HCT116 (cell line): Measurements from ENCODE around the gene RPL7A. TPM values are rescaled to one million over a fixed set of nuclear protein-coding genes. Genes with fewer than 3 reads are reported as not detected.

Experiments used
- ATAC-seq: fragments of 200-7000 bp; cut with Tn5 transposase; 2 replicates; pipeline ENCODE4 v1.9.1; 2020; ENCODE audit warnings: mild to moderate bottlenecking, moderate library complexity
- BruUV-seq: library from RNA; stranded (reverse); fragments of 400-500 nt; replicated peaks from 2 replicates; lab custom pipeline; 2021; lab: Mats Ljungman, UMichigan
- CTCF ChIA-PET: fragments of 300-600 bp; sonication (Branson Sonifier 250); formaldehyde crosslinking; loops from one replicate; lab custom pipeline; 2021; ENCODE audit warnings: antibody characterized with exemption; lab: Charles Lee
- POLR2A ChIA-PET: fragments of 300-600, 350-600 bp; sonication (Branson Sonifier 250); formaldehyde crosslinking; loops from one replicate; lab custom pipeline; 2021; ENCODE audit warnings: antibody characterized with exemption; lab: Charles Lee
- RAD21 ChIA-PET, 2 experiments: fragments of 300-600 bp; sonication (Branson Sonifier 250); formaldehyde crosslinking; loops; one replicate each; lab custom pipeline; 2023; ENCODE audit warnings: low total read pairs in 2 of 2; ENCODE audit not compliant: uncharacterized antibody in 2 of 2, unreplicated experiment in 2 of 2, low non-redundant PET in 1 of 2; lab: Charles Lee
- DNase-seq: peaks from one replicate; pipeline ENCODE4 v3.0.0-alpha.2; 2010; ENCODE audit warnings: low read depth, low spot score
- H2AFZ ChIP-seq: fragments of 200-600 bp; shearing (Covaris generic), sonication (generic); 2 replicates; pipeline ENCODE4 v1.6.1; 2017; ENCODE audit warnings: low read depth, mixed run types, mixed read lengths, antibody characterized with exemption, low read length; ENCODE audit not compliant: poor library complexity, severe bottlenecking
- H3K27ac ChIP-seq: 2 replicates; pipeline ENCODE4 v1.5.1; 2012; ENCODE audit warnings: low read depth, low read length
- H3K27me3 ChIP-seq: fragments of 200-600 bp; sonication (generic); 2 replicates; pipeline ENCODE4 v1.6.1; 2016; ENCODE audit warnings: mixed run types, low read length, mixed read lengths; ENCODE audit not compliant: insufficient read depth
- H3K36me3 ChIP-seq, 2 experiments: fragments of 200-500 bp in 1 of 2; fragments of 200-600 bp in 1 of 2; sonication (Bioruptor generic) in 1 of 2; sonication (generic) in 1 of 2; 2 replicates each; pipeline versions ENCODE4 v1.5.1 to v1.6.1; 2014 to 2016; ENCODE audit warnings: low read length in 2 of 2, inconsistent platforms in 1 of 2, mixed read lengths in 1 of 2, mixed run types in 1 of 2; ENCODE audit not compliant: insufficient read depth in 2 of 2, control insufficient read depth in 1 of 2
- H3K4me1 ChIP-seq, 2 experiments: fragments of 200-600 bp in 1 of 2; sonication (generic) in 1 of 2; 2 replicates each; pipeline versions ENCODE4 v1.5.1 to v1.6.1; 2012 to 2017; ENCODE audit warnings: low read length in 2 of 2, inconsistent platforms in 1 of 2, mild to moderate bottlenecking in 1 of 2, mixed read lengths in 1 of 2, mixed run types in 1 of 2, moderate library complexity in 1 of 2; ENCODE audit not compliant: insufficient read depth in 2 of 2, control insufficient read depth in 1 of 2
- H3K4me2 ChIP-seq: fragments of 200-600 bp; sonication (generic); 2 replicates; pipeline ENCODE4 v1.6.1; 2017; ENCODE audit warnings: mixed run types, low read length, mixed read lengths
- H3K4me3 ChIP-seq, 2 experiments: fragments of 200-600 bp in 1 of 2; sonication (generic) in 1 of 2; replicated peaks in 1 of 2; 2 replicates each; pipeline ENCODE4 v1.5.1; 2011 to 2016; ENCODE audit warnings: low read length in 2 of 2, control low read depth in 1 of 2, low read depth in 1 of 2, mild to moderate bottlenecking in 1 of 2, mixed read lengths in 1 of 2, mixed run types in 1 of 2
- H3K79me2 ChIP-seq: fragments of 200-600 bp; sonication (generic); 2 replicates; pipeline ENCODE4 v1.6.1; 2017; ENCODE audit warnings: mild to moderate bottlenecking, mixed run types, low read length, moderate library complexity, mixed read lengths; ENCODE audit not compliant: insufficient read depth
- H3K9ac ChIP-seq: fragments of 200-600 bp; sonication (generic); 2 replicates; pipeline ENCODE4 v1.6.1; 2016; ENCODE audit warnings: low read length, mixed read lengths
- H3K9me2 ChIP-seq: fragments of 200-600 bp; sonication (generic), shearing (Covaris generic); 2 replicates; pipeline ENCODE4 v1.6.1; 2017; ENCODE audit warnings: mixed run types, mild to moderate bottlenecking, moderate library complexity; ENCODE audit not compliant: insufficient read depth
- H3K9me3 ChIP-seq, 2 experiments: fragments of 200-500 bp in 1 of 2; fragments of 200-600 bp in 1 of 2; sonication (Bioruptor generic) in 1 of 2; sonication (generic) in 1 of 2; 2 replicates each; pipeline ENCODE4 v1.6.1; 2014 to 2017; ENCODE audit warnings: low read length in 2 of 2, mixed read lengths in 2 of 2, inconsistent platforms in 1 of 2, low read depth in 1 of 2, mild to moderate bottlenecking in 1 of 2, mixed run types in 1 of 2, moderate library complexity in 1 of 2; ENCODE audit not compliant: control insufficient read depth in 1 of 2, insufficient read depth in 1 of 2
- H4K20me1 ChIP-seq: fragments of 200-600 bp; sonication (generic), shearing (Covaris generic); 2 replicates; pipeline ENCODE4 v1.6.1; 2017; ENCODE audit warnings: mixed run types, mild to moderate bottlenecking, moderate library complexity; ENCODE audit not compliant: insufficient read depth
- ATF3 ChIP-seq: IDR thresholded peaks from 2 replicates; pipeline ENCODE4 v1.6.1; 2012
- CBX3 ChIP-seq: IDR thresholded peaks from 2 replicates; pipeline ENCODE4 v1.6.1; 2012; ENCODE audit warnings: low read depth
- CEBPB ChIP-seq: IDR thresholded peaks from 2 replicates; pipeline ENCODE4 v1.6.1; 2012; ENCODE audit warnings: low read depth
- EGR1 ChIP-seq: IDR thresholded peaks from 2 replicates; pipeline ENCODE4 v1.6.1; 2012; ENCODE audit warnings: low read depth
- ELF1 ChIP-seq: IDR thresholded peaks from 2 replicates; pipeline ENCODE4 v1.6.1; 2012; ENCODE audit warnings: low read depth, borderline replicate concordance
- EZH2 ChIP-seq: fragments of 200-600 bp; sonication (generic); IDR thresholded peaks from 2 replicates; pipeline ENCODE4 v1.6.1; 2017; ENCODE audit warnings: antibody characterized with exemption, mixed run types
- EZH2phosphoT487 ChIP-seq: fragments of 200-600 bp; IDR thresholded peaks from 2 replicates; pipeline ENCODE4 v1.6.1; 2018; ENCODE audit warnings: antibody characterized with exemption, borderline replicate concordance
- FOSL1 ChIP-seq: IDR thresholded peaks from 2 replicates; pipeline ENCODE4 v1.6.1; 2012; ENCODE audit warnings: low read depth
- JUND ChIP-seq: IDR thresholded peaks from 2 replicates; pipeline ENCODE4 v1.6.1; 2012
- MAX ChIP-seq: IDR thresholded peaks from 2 replicates; pipeline ENCODE4 v1.6.1; 2012
- POLR2A ChIP-seq: IDR thresholded peaks from 2 replicates; pipeline ENCODE4 v1.7.0; 2011; ENCODE audit warnings: borderline replicate concordance; ENCODE audit not compliant: insufficient read depth, insufficient read length; ENCODE audit errors: extremely low read depth
- POLR2AphosphoS5 ChIP-seq: IDR thresholded peaks from 2 replicates; pipeline ENCODE4 v1.6.1; 2011; ENCODE audit warnings: mild to moderate bottlenecking, low read depth, low read length, moderate library complexity
- REST ChIP-seq: IDR thresholded peaks from 2 replicates; pipeline ENCODE4 v1.6.1; 2012; ENCODE audit warnings: low read depth
- SIN3A ChIP-seq: IDR thresholded peaks from 2 replicates; pipeline ENCODE4 v1.6.1; 2012; ENCODE audit warnings: low read depth
- SP1 ChIP-seq: IDR thresholded peaks from 2 replicates; pipeline ENCODE4 v1.6.1; 2012; ENCODE audit warnings: low read depth
- SRF ChIP-seq: IDR thresholded peaks from 2 replicates; pipeline ENCODE4 v1.6.1; 2012; ENCODE audit warnings: low read depth
- TCF7L2 ChIP-seq: IDR thresholded peaks from 2 replicates; pipeline ENCODE4 v1.7.0; 2011; ENCODE audit warnings: borderline replicate concordance, inconsistent platforms; ENCODE audit not compliant: insufficient read depth, insufficient read length; ENCODE audit errors: extremely low read depth
- YY1 ChIP-seq: IDR thresholded peaks from 2 replicates; pipeline ENCODE4 v1.6.1; 2011; ENCODE audit warnings: low read length, low read depth, moderate library complexity, mild to moderate bottlenecking; ENCODE audit not compliant: insufficient replicate concordance; ENCODE audit errors: extremely low read depth
- ZBTB33 ChIP-seq: IDR thresholded peaks from 2 replicates; pipeline ENCODE4 v1.6.1; 2011; ENCODE audit warnings: mild to moderate bottlenecking, low read length, moderate library complexity; ENCODE audit not compliant: insufficient replicate concordance; ENCODE audit errors: extremely low read depth
- ZFX ChIP-seq: fragments of 450-650 bp; IDR thresholded peaks from 2 replicates; pipeline ENCODE4 v1.6.1; 2017
- ZNF274 ChIP-seq: fragments of 200-500 bp; sonication (Bioruptor generic); IDR thresholded peaks from 2 replicates; pipeline ENCODE4 v1.6.1; 2014; ENCODE audit warnings: mild to moderate bottlenecking, low read depth, low read length, inconsistent platforms
- intact Hi-C: fragments of 100-400 bp; cut with micrococcal nuclease; formaldehyde crosslinking; loops from 2 replicates; pipeline ENCODE4 v1.10.0; 2022
- total RNA-seq: library from RNA; stranded (reverse); gene quantifications from one replicate; pipeline ENCODE4 v1.2.1, GENCODE V29; 2021; ENCODE audit not compliant: unreplicated experiment

RPL7A gene
- total RNA-seq, 1 experiment from 2014 or later, result 2,837 TPM

GRCh38 chr9:133335924-133336811 is 11.8 kb upstream of the RPL7A start, which contains the start of gene SURF6:
SURF6 (minus strand) TSS chr9:133336188; CDS start chr9:133336132, 56 bp downstream.
- peaks cover 41 to 52% of the 10 kb centered on the region in 2 experiments; a peak in 3 of 4 replicates for H3K36me3 ChIP-seq
- peaks cover 12 to 26% of the 10 kb centered on the region in 2 experiments for H3K4me1 ChIP-seq
- intact Hi-C loops, result loop anchor here (5.0 kb wide), 1 partner anchor 151 kb away; no protein-coding TSS in a partner anchor
- ChIA-PET CTCF (interaction anchor here (1.4 to 1.7 kb wide), 2 partner anchors 97 to 150 kb away, joined by 4 to 5 read pairs; no protein-coding TSS in a partner anchor), POLR2A (interaction anchor here (0.7 kb wide), 1 partner anchor 155 kb away, joined by 3 read pairs; no protein-coding TSS in a partner anchor), RAD21 (no interaction called here)
- peak within 1 kb of the TSS; percentile 99 for H3K4me2 ChIP-seq
- no peaks in the 10 kb centered on the region; the same call in 1 of the 2 replicates for H4K20me1 ChIP-seq
- H3K9me3 ChIP-seq, result no peaks in the 10 kb centered on the region
- peak within 1 kb of the TSS; percentile 97 for H3K9ac ChIP-seq
- H3K4me3 ChIP-seq, result peak within 1 kb of the TSS; percentile 91 to 99
- no peak within 1 kb of the TSS for H2AFZ ChIP-seq
- peak within 1 kb of the TSS; percentile 91 for H3K27ac ChIP-seq
- H3K27me3 ChIP-seq, result no peaks in the 10 kb centered on the region
- H3K9me2 ChIP-seq, result no peaks in the 10 kb centered on the region
- TSS peak; percentile 92 for BruUV-seq
- peaks cover 44% of the 10 kb centered on the region for H3K79me2 ChIP-seq
- DNase-seq, result peak; percentile 81
- peak; percentile 93 for ATAC-seq
- no peak for TF ChIP-seq POLR2A
- peak; percentile 78; the same call in 1 of the 2 replicates for TF ChIP-seq ZFX
- peak; percentile 98 for TF ChIP-seq SIN3A
- TF ChIP-seq EGR1, result peak; percentile 63
- no peak for TF ChIP-seq EZH2
- TF ChIP-seq JUND, result no peak; the same call in 1 of the 2 replicates
- no peak for TF ChIP-seq REST
- TF ChIP-seq ELF1, result no peak; the same call in 1 of the 2 replicates
- peak; percentile 87 for TF ChIP-seq POLR2AphosphoS5
- TF ChIP-seq ZBTB33, result peak; percentile 87
- TF ChIP-seq ATF3, result no peak
- TF ChIP-seq SP1, result peak; percentile 97
- TF ChIP-seq CBX3, result peak; percentile 94
- peak; percentile 57 for TF ChIP-seq TCF7L2
- peak; percentile 98 for TF ChIP-seq MAX
- peak; percentile 89 for TF ChIP-seq YY1
- peak; percentile 99 for TF ChIP-seq SRF
- peak; percentile 29; the same call in 1 of the 2 replicates for TF ChIP-seq FOSL1
- TF ChIP-seq ZNF274, result no peak
- no peak for TF ChIP-seq EZH2phosphoT487
- no peak for TF ChIP-seq CEBPB
